ENCODE results near the gene ACTL10.

Gene ACTL10

GRCh38 chr20:33676121-33676520 lies 9.4 kb downstream of the ACTL10 start:
- in situ Hi-C loops (cut with MboI; ENCODE audit: low sequenced_read_pairs), result no loop called here

GRCh38 chr20:33676652-33677645 lies 10.2 kb downstream of the ACTL10 start:
- in situ Hi-C loops (cut with MboI; ENCODE audit: low sequenced_read_pairs), result no loop called here

GRCh38 chr20:33677991-33678702 lies 11.4 kb downstream of the ACTL10 start:
- in situ Hi-C loops (cut with MboI; ENCODE audit: low sequenced_read_pairs), result no loop called here

- in situ Hi-C loops (cut with MboI; ENCODE audit: low sequenced_read_pairs), result no loop called here
These were observed 13.2 kb downstream of the ACTL10 start for GRCh38 chr20:33679758-33680485.

GRCh38 chr20:33680686-33681085 lies 13.9 kb downstream of the ACTL10 start:
- in situ Hi-C loops (cut with MboI; ENCODE audit: low sequenced_read_pairs), result no loop called here

GRCh38 chr20:33681288-33681687 lies 14.5 kb downstream of the ACTL10 start:
- in situ Hi-C loops (cut with MboI; ENCODE audit: low sequenced_read_pairs), result no loop called here

- in situ Hi-C loops (cut with MboI; ENCODE audit: low sequenced_read_pairs), result no loop called here
These were observed 15.1 kb downstream of the ACTL10 start for GRCh38 chr20:33681728-33682353.

- in situ Hi-C loops (cut with MboI; ENCODE audit: low sequenced_read_pairs), result no loop called here
These were observed 18.0 kb downstream of the ACTL10 start for GRCh38 chr20:33684533-33685327.

- in situ Hi-C loops (cut with MboI; ENCODE audit: low sequenced_read_pairs), result no loop called here
These were observed 18.8 kb downstream of the ACTL10 start for GRCh38 chr20:33685328-33686099.

GRCh38 chr20:33686100-33686983 lies 19.6 kb downstream of the ACTL10 start, which contains the start of gene E2F1:
TSS of gene E2F1 (minus strand) at chr20:33686385. CDS start at chr20:33686264, 121 bp downstream.
- in situ Hi-C loops (cut with MboI; ENCODE audit: low sequenced_read_pairs), result no loop called here

GRCh38 chr20:33686984-33687366 lies 20.2 kb downstream of the ACTL10 start:
- in situ Hi-C loops (cut with MboI; ENCODE audit: low sequenced_read_pairs), result no loop called here

GRCh38 chr20:33687370-33687915 lies 20.7 kb downstream of the ACTL10 start:
- in situ Hi-C loops (cut with MboI; ENCODE audit: low sequenced_read_pairs), result no loop called here

GRCh38 chr20:33687993-33688937 lies 21.5 kb downstream of the ACTL10 start:
- in situ Hi-C loops (cut with MboI; ENCODE audit: low sequenced_read_pairs), result no loop called here

GRCh38 chr20:33688938-33689424 lies 22.2 kb downstream of the ACTL10 start:
- in situ Hi-C loops (cut with MboI; ENCODE audit: low sequenced_read_pairs), result no loop called here

- in situ Hi-C loops (cut with MboI; ENCODE audit: low sequenced_read_pairs), result no loop called here
These were observed 22.8 kb downstream of the ACTL10 start for GRCh38 chr20:33689493-33689892.

GRCh38 chr20:33689973-33690372 lies 23.2 kb downstream of the ACTL10 start:
- in situ Hi-C loops (cut with MboI; ENCODE audit: low sequenced_read_pairs), result no loop called here

- in situ Hi-C loops (cut with MboI; ENCODE audit: low sequenced_read_pairs), result no loop called here
These were observed 26.5 kb downstream of the ACTL10 start for GRCh38 chr20:33693289-33693688.
